ENCODE data around the gene ARFGEF2. TPM values are rescaled to one million over a fixed set of nuclear protein-coding genes. Genes with fewer than 3 reads are reported as not detected.

ARFGEF2 gene
- total and polyA plus RNA-seq, 2 of the 8 experiments (the other 6 are each of a cell fraction or from before 2014, with no cell fraction given), result 8.1 to 21.8 TPM

DNA sequence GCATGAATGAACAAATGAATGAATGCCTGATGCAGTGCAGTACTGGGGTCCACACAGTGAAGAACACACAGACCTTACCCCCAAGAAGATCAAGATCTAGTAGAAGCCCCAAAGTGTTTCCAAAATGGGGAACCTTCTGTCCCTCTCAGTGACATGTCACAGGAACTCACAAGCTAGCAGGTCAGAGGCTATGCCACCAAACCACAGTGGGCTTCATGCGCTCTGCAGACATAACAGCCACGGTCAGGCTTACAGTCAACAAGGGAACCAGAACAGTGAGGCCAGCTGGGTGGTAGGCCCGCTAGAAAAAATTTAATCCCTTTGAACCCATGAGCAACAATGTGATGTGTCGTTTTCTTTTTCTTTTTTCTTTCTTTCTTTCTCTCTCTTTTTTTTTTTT, 20.2 kb upstream of the ARFGEF2 start (continued):
- TF ChIP-seq, protein P1, sequence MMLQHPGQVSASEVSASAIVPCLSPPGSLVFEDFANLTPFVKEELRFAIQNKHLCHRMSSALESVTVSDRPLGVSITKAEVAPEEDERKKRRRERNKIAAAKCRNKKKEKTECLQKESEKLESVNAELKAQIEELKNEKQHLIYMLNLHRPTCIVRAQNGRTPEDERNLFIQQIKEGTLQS (IDR thresholded peaks at IDR 0.05; ENCODE audit: insufficient read depth, low read depth, low read length), result no peak
- no peak for TF ChIP-seq ASH2L (IDR thresholded peaks at IDR 0.05; ENCODE audit: low read length)
- no peak for TF ChIP-seq SP2 (IDR thresholded peaks at IDR 0.05; ENCODE audit: low read length)

Measured in H1 (cell line).